ENCODE results near the gene CIITA.

CIITA gene

DNA sequence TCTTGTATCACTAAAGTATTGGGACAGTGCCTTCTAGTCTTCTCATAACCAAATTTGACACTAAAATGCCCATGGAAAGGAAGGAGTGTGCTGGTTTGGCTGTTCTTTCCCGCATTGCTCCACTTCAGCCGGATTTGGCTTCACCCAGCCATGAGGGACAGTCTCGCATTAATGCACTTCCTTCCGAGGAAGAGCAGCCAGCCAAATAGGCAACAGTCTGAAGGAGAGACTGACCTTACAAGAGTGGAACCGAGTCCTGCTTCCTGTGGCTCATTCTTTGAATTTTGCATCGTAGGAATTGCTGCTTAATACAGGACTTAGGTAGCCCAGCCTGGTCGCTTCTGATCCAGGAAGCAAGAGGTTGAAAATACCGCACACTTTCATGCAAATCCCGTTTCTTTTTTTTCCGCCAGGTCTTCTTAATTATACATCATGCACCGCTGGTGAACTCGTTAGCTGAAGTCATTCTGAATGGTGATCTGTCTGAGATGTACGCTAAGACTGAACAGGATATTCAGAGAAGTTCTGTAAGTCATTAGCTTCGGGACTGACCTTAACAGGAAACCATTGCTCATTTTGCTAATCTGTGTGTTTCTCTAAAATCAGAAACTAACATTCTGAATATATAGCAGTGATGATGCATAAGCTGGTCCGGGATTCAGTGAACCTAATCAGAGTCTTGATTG is 105.6 kb downstream of the CIITA start:
- DNase-seq = no peak

DNA sequence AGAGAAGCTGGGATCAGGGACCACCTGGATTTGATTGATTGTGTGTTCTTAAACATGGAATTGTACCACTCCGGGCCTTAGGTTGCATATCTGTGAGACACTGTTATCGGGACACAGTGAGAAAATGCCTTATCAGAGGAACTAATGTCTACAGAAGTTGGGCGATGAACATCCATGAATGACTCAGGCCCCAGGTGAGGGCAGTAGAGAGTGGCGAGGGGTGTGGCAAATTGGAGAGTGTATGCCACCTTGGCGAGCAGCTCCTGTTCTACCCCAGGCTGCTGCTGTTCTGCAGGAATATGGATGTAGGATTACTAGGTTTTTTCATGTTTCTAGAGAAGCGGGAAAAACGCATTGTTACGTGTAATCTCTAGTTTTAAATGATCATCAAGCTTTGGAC is 106.2 kb downstream of the CIITA start:
- no peak for DNase-seq

DNA sequence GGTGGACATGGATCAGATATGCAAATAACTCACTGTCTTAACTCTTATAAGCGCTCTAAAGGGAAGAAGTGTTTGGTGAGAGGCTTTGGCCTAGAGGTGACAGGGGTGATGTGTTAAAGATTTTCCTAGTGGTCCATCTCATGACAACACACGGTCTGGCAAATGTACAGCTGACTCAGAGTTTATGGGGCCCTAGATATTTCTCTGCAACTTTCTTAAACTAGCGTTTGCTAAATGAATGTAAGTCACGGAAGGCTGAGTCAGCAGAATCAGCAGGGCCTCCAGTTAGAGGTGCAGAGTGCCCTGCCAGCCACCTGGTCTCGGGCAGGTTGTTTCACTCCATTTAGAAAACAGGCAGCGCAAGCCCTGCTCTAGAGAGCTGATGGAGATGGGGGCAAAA is 107.5 kb downstream of the CIITA start:
- DNase-seq = no peak
